ENCODE data around the gene DPP4. TPM values are rescaled to one million over a fixed set of nuclear protein-coding genes. Genes with fewer than 3 reads are reported as not detected.

Gene DPP4
- total and polyA plus RNA-seq, 8 donors, result 28.0 to 105 (median 44.1) TPM

DNA sequence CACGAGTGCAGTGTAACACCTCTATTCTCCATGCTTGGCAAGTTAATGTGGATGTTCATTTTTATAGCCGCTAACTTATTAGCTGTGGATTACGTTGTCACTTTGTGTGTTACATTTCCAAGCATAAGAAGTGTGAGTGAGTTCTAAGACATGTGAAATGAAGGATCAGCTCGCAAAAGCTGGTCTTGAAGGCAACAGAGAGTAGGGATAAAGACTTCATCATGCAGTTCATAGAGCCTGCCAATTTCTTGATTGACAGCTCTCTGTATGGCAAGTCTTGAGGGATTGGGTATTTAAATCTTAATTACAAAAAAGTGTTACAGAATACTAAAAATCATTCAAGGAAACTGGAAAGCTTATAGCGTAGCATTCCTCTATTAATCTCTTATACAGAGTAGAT, 25.8 kb upstream of the DPP4 start:
- ATAC-seq (no peak), DNase-seq (no peak)
- TF ChIP-seq, protein P1, sequence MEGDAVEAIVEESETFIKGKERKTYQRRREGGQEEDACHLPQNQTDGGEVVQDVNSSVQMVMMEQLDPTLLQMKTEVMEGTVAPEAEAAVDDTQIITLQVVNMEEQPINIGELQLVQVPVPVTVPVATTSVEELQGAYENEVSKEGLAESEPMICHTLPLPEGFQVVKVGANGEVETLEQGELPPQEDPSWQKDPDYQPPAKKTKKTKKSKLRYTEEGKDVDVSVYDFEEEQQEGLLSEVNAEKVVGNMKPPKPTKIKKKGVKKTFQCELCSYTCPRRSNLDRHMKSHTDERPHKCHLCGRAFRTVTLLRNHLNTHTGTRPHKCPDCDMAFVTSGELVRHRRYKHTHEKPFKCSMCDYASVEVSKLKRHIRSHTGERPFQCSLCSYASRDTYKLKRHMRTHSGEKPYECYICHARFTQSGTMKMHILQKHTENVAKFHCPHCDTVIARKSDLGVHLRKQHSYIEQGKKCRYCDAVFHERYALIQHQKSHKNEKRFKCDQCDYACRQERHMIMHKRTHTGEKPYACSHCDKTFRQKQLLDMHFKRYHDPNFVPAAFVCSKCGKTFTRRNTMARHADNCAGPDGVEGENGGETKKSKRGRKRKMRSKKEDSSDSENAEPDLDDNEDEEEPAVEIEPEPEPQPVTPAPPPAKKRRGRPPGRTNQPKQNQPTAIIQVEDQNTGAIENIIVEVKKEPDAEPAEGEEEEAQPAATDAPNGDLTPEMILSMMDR (IDR thresholded peaks at IDR 0.05), result no peak
- no peaks in the 10 kb centered on the region for H3K9me3 ChIP-seq
- H3K36me3 ChIP-seq, result no peaks in the 10 kb centered on the region
- H3K27ac ChIP-seq, result no peak overlapping the region
- H3K4me1 ChIP-seq, result no peaks in the 10 kb centered on the region
- no peaks in the 10 kb centered on the region for H3K27me3 ChIP-seq
- no peak overlapping the region for H3K4me3 ChIP-seq
- intact Hi-C loops (cut with DNase I), result no loop called here

DNA sequence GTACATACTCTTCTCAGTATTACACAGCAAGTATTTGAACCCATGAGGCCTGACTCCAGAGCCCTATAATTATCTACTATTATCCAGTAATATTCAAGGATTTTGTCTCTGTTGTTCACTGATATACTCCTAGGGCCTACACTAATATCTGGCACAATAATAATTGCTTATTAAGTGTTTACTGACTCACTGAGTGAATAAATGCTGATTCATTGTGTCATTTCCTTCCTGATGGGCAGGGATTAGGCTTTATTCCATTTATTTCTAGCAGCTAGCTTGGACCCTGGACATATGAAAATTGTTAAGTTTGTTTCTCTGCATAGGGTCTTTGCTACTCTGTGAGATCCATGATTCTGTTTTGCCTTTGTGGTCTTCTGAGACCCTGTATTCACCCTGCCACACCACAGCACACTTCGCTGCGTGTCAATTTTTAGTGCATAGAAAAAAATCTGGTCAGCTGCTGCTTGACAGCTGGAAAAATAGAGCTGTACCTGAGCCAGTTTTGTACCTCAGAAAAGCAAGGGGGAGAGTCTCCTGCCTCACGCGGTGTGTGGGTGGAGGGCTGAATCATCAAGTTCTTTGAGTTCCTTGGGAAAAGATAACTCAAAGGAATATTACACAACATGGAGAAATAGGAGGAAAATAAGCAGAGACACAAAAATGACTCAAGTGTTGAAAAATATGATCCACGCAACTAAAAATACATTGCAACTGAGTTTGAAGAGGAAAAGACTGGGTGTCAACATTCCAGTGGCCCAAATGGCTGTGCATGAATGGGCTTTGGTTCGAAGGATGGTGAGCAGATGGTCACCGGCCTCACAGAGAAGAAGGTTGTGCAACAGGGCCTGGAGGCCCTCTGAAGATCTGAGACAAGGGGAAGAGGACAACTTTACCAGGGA, 18.9 kb upstream of the DPP4 start:
- Histone ChIP-seq H3K27ac (peak overlapping the region in 1 of 2 donors; percentile 55), H3K27me3 (no peaks in the 10 kb centered on the region), H3K4me1 (peaks cover 0 to 13% of the 10 kb centered on the region in 2 donors), H3K36me3 (no peaks in the 10 kb centered on the region), H3K9me3 (no peaks in the 10 kb centered on the region), H3K4me3 (no peak overlapping the region)
- DNase-seq (peak in 1 of 4 donors; percentile 67), ATAC-seq (peak; percentile 57)
- intact Hi-C loops (cut with DNase I), result no loop called here
- TF ChIP-seq, protein P1 (IDR thresholded peaks at IDR 0.05), result no peak

DNA sequence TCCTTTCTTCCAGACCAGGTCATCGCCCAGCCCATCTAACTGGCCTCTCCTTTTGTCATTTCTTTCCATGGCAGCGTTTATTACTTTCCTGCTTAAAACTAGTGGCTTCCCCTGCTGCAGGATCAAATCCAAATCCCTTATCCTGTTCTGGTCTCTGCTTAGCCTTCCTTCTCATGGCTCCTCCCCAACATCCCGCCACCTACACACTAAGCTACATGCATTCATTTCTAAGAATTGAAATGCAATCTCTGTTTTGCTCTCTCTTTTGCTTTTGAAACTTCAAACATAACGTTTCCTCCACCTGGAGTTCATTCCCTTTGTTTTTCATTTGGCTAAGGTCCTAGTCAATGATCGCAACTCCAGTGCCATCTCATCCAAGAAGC, 18.0 kb upstream of the DPP4 start:
- Histone ChIP-seq H3K4me1 (peaks cover 0 to 13% of the 10 kb centered on the region in 2 donors), H3K27ac (no peak overlapping the region), H3K4me3 (no peak overlapping the region), H3K9me3 (no peaks in the 10 kb centered on the region), H3K36me3 (no peaks in the 10 kb centered on the region), H3K27me3 (no peaks in the 10 kb centered on the region)
- TF ChIP-seq, protein P1 (IDR thresholded peaks at IDR 0.05), result no peak
- DNase-seq (no peak), ATAC-seq (no peak)
- intact Hi-C loops (cut with DNase I), result no loop called here

DNA sequence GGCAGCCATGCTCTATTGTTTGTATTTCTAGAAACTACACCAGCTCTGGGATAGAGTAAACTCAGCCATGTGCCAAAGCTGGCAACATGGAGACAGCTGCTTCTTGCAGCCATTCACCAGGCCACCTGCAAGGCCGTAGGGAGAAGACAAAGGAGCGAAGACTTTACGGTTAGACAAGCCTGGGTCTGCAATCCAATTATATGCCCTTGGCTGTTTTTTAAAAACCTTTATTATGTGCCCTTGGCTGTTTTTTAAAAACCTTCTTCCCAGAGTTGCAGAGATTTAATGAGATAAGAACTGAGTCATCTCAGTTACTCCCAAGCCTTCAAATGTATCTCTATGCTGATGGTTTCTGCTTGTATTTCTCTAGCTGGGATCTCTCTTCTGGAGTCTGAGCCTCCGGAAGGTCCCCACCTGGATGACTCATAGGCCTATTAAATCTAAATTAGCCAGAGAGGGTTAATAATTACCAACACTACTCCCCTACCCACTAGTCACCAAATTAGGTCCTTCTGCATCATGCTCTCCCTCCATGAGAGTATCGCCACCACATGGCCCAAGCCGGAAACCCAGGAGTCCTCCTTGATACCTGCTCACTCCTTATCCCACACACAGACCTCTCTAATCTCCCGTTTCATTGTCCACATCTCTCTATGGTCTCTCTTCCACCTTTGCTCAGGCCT, 17.5 kb upstream of the DPP4 start:
- intact Hi-C loops (cut with DNase I), result no loop called here
- DNase-seq (no peak), ATAC-seq (peak; percentile 83)
- Histone ChIP-seq H3K9me3 (no peaks in the 10 kb centered on the region), H3K4me3 (no peak overlapping the region), H3K36me3 (no peaks in the 10 kb centered on the region), H3K27ac (no peak overlapping the region), H3K4me1 (peaks cover 0 to 13% of the 10 kb centered on the region in 2 donors), H3K27me3 (no peaks in the 10 kb centered on the region)
- TF ChIP-seq, protein P1 (IDR thresholded peaks at IDR 0.05), result no peak

DNA sequence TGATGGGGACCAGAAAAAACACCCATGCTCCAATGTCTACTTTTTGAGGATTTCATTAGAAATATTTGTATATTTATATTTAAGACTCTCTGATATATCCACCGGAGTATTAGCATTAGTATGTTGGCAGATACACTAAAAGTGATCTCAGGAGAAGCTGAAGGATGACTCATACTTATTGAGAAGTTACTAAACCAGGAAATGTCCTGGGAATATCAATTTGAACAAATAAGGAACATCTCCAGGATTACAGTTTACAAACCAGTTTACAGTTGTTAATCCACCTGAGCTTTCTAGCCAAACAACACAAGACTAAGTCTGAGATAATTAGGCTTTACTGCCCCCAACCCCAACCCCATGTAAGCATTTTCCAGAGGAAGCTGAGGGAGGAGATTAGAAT, 16.1 kb upstream of the DPP4 start:
- no peaks in the 10 kb centered on the region for H3K36me3 ChIP-seq
- H3K27ac ChIP-seq, result no peak overlapping the region
- H3K9me3 ChIP-seq, result no peaks in the 10 kb centered on the region
- DNase-seq (no peak), ATAC-seq (no peak)
- H3K4me1 ChIP-seq, result peaks cover 0 to 13% of the 10 kb centered on the region in 2 donors
- intact Hi-C loops (cut with DNase I), result no loop called here
- H3K4me3 ChIP-seq, result no peak overlapping the region
- no peaks in the 10 kb centered on the region for H3K27me3 ChIP-seq
- TF ChIP-seq, protein P1 (IDR thresholded peaks at IDR 0.05), result no peak

Measured in left lung (tissue), 10 donors.